Astrocyte (in vitro differentiated cells and primary cell): Measurements from ENCODE around the gene SDC4. TPM values are rescaled to one million over a fixed set of nuclear protein-coding genes. Genes with fewer than 3 reads are reported as not detected.
A peak's percentile ranks its signal among the peaks of the same experiment; 100 is the strongest.

Experiments
- DNase-seq: peaks from one replicate; pipeline ENCODE4 v3.0.0-alpha.2; 2010; ENCODE audit warnings: low read depth
- FAIRE-seq: peaks from 2 replicates; lab custom pipeline; 2011; peaks lifted over from hg19 to GRCh38; lab: Jason Lieb, UNC
- H2AFZ ChIP-seq: 2 replicates; pipeline ENCODE4 v1.6.0; 2012; ENCODE audit warnings: low read depth, low read length, inconsistent platforms
- H3K27ac ChIP-seq: 2 replicates; pipeline ENCODE4 v1.5.1; 2011; ENCODE audit warnings: low read depth, low read length, inconsistent platforms
- H3K27me3 ChIP-seq: 2 replicates; pipeline ENCODE4 v1.6.0; 2011; ENCODE audit warnings: low read length, inconsistent platforms; ENCODE audit not compliant: insufficient read depth
- H3K36me3 ChIP-seq: 2 replicates; pipeline ENCODE4 v1.5.1; 2011; ENCODE audit warnings: low read length, inconsistent platforms; ENCODE audit not compliant: insufficient read depth
- H3K4me1 ChIP-seq: 2 replicates; pipeline ENCODE4 v1.5.1; 2011; ENCODE audit warnings: low read length, inconsistent platforms; ENCODE audit not compliant: insufficient read depth
- H3K4me2 ChIP-seq: 2 replicates; pipeline ENCODE4 v1.6.0; 2012; ENCODE audit warnings: low read length, inconsistent platforms
- H3K4me3 ChIP-seq: 2 replicates; pipeline ENCODE4 v1.5.1; 2011; ENCODE audit warnings: low read depth, mild to moderate bottlenecking, low read length, inconsistent platforms; ENCODE audit not compliant: insufficient read depth
- H3K79me2 ChIP-seq: 2 replicates; pipeline ENCODE4 v1.6.0; 2012; ENCODE audit warnings: mild to moderate bottlenecking, low read length, inconsistent platforms; ENCODE audit not compliant: insufficient read depth
- H3K9ac ChIP-seq: 2 replicates; pipeline ENCODE4 v1.6.0; 2012; ENCODE audit warnings: mild to moderate bottlenecking, low read length, inconsistent platforms
- H3K9me3 ChIP-seq: 2 replicates; pipeline ENCODE4 v1.5.1; 2012; ENCODE audit warnings: low read depth, mild to moderate bottlenecking, low read length, inconsistent platforms; ENCODE audit not compliant: insufficient read depth
- H4K20me1 ChIP-seq: 2 replicates; pipeline ENCODE4 v1.6.0; 2012; ENCODE audit warnings: low read length, inconsistent platforms; ENCODE audit not compliant: insufficient read depth
- H3K27ac Mint-ChIP-seq: one replicate; pipeline ENCODE4 v1.8.0; 2021; ENCODE audit warnings: mild to moderate bottlenecking, mixed read lengths; ENCODE audit not compliant: unreplicated experiment
- H3K27me3 Mint-ChIP-seq: one replicate; pipeline ENCODE4 v1.8.0; 2021; ENCODE audit warnings: low read depth, mixed read lengths; ENCODE audit not compliant: unreplicated experiment
- H3K36me3 Mint-ChIP-seq: one replicate; pipeline ENCODE4 v1.8.0; 2021; ENCODE audit warnings: low read depth, mixed read lengths; ENCODE audit not compliant: unreplicated experiment
- H3K4me1 Mint-ChIP-seq: one replicate; pipeline ENCODE4 v1.8.0; 2021; ENCODE audit warnings: low read depth, mixed read lengths; ENCODE audit not compliant: unreplicated experiment
- H3K4me3 Mint-ChIP-seq: one replicate; pipeline ENCODE4 v1.8.0; 2021; ENCODE audit warnings: mild to moderate bottlenecking, moderate library complexity, mixed read lengths; ENCODE audit not compliant: unreplicated experiment
- H3K9me3 Mint-ChIP-seq: one replicate; pipeline ENCODE4 v1.8.0; 2021; ENCODE audit warnings: mild to moderate bottlenecking, mixed read lengths; ENCODE audit not compliant: unreplicated experiment
- EZH2 ChIP-seq: IDR thresholded peaks from 2 replicates; pipeline ENCODE4 v1.6.1; 2012; ENCODE audit warnings: mild to moderate bottlenecking, low read length, inconsistent platforms; ENCODE audit not compliant: insufficient read depth
- total RNA-seq: library from RNA; stranded (reverse); gene quantifications from 2 replicates; pipeline ENCODE4 v1.2.1, GENCODE V29; 2021
- TF ChIP-seq, protein P1 (sequence below): IDR thresholded peaks from 2 replicates; pipeline ENCODE4 v1.5.1; 2011; ENCODE audit warnings: low read depth, mild to moderate bottlenecking, inconsistent platforms, low read length, moderate library complexity; ENCODE audit not compliant: insufficient read depth

SDC4 gene
- total RNA-seq, 1 donor from 2014 or later: 135 TPM

DNA sequence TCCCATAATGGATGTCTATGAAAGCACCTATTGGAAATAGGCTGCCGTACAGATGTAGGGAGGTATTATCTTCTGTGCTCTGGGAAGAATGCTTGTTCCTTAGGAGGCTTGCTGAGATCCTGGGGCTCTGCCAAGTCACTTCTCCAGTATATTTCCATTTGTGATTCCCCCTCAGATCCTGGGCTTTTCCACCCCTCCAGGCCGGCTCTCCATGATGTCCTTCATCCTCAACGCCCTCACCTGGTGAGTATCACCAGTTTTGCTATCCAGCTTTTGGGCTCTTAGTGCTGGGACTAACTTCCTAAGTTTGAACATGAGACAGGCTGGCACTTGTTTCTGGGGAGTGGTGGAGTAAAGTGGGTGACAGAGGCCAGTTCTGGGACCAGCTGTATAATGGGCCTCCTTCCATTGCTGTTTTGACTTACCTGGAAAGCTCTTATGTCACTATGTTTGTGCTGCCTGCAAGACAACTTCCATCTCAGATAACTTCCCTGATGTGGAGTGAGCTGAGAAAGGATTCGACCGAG lies 17.3 kb upstream of the SDC4 start:
- no peaks in the 10 kb centered on the region for H3K9me3 Mint-ChIP-seq
- Histone ChIP-seq H3K36me3 (peaks cover 13% of the 10 kb centered on the region), H3K4me1 (peaks cover 15% of the 10 kb centered on the region), H3K79me2 (peaks cover 28% of the 10 kb centered on the region), H3K4me3 (no peak overlapping the region), H3K9me3 (no peaks in the 10 kb centered on the region), H3K4me2 (no peak overlapping the region), H4K20me1 (peaks cover 23% of the 10 kb centered on the region), H3K27ac (no peak overlapping the region), H3K9ac (no peak overlapping the region), H2AFZ (no peak overlapping the region), H3K27me3 (no peaks in the 10 kb centered on the region)
- H3K36me3 Mint-ChIP-seq: peaks cover 8% of the 10 kb centered on the region
- no peak for DNase-seq
- H3K4me3 Mint-ChIP-seq: no peak overlapping the region
- no peak for TF ChIP-seq EZH2
- TF ChIP-seq, protein P1, sequence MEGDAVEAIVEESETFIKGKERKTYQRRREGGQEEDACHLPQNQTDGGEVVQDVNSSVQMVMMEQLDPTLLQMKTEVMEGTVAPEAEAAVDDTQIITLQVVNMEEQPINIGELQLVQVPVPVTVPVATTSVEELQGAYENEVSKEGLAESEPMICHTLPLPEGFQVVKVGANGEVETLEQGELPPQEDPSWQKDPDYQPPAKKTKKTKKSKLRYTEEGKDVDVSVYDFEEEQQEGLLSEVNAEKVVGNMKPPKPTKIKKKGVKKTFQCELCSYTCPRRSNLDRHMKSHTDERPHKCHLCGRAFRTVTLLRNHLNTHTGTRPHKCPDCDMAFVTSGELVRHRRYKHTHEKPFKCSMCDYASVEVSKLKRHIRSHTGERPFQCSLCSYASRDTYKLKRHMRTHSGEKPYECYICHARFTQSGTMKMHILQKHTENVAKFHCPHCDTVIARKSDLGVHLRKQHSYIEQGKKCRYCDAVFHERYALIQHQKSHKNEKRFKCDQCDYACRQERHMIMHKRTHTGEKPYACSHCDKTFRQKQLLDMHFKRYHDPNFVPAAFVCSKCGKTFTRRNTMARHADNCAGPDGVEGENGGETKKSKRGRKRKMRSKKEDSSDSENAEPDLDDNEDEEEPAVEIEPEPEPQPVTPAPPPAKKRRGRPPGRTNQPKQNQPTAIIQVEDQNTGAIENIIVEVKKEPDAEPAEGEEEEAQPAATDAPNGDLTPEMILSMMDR: no peak
- no peak overlapping the region for H3K27ac Mint-ChIP-seq
- FAIRE-seq: no peak
- H3K27me3 Mint-ChIP-seq: no peaks in the 10 kb centered on the region
- H3K4me1 Mint-ChIP-seq: peaks cover 5% of the 10 kb centered on the region

DNA sequence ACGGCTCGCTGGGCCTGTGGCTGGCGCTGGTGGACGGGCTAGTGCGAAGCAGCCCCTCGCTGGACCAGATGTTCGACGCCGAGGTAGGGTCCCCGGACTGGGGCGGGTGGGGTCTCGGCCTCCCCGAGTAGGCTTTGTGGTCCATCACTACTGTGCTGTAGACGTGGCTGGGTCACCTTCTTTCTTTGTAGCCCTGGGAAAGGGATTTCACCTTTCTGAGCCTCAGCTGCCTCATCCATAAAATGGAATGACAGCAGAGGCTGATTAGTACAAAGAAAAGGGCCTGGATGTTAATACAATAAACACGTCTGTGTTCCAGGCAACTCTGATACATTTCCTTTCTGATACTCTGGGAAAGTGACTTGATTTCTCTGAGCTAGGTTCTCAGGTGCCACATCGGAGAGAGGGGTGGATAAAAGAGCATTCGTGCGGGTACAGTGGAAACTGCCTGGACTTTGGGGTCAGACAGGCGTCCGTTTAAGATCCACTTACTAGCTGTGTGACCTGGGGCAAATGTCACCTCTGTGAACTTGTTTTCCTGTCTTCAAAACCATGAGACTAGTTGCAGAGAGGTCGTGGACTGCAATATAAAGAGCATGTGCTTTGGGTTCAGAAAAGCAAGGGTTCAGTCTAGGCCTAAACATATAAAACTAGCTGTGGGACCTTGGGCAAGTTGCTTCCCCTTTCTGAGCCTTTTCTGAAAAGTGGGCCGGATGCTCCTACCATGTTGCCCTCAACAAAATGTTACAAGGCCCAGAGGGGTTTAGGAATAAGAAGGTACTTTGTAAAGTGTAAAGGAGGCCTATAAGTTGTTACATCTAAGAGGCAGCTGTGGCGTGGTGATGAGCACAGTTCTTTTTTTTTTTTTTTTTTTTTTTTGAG lies 15.6 kb upstream of the SDC4 start:
- H3K4me3 ChIP-seq: peak overlapping the region; percentile 83

More for the DNA sequence above, 15.6 kb upstream of the SDC4 start:
- Histone ChIP-seq H3K4me2 (peak overlapping the region; percentile 92), H3K27ac (peak overlapping the region; percentile 97), H2AFZ (peak overlapping the region; percentile 96), H3K79me2 (peaks cover 28% of the 10 kb centered on the region), H3K36me3 (peaks cover 13% of the 10 kb centered on the region), H3K4me1 (peaks cover 29% of the 10 kb centered on the region), H3K9ac (peak overlapping the region; percentile 95), H4K20me1 (peaks cover 19% of the 10 kb centered on the region), H3K9me3 (no peaks in the 10 kb centered on the region), H3K27me3 (no peaks in the 10 kb centered on the region)
- Mint-ChIP-seq H3K27me3 (no peaks in the 10 kb centered on the region), H3K36me3 (peaks cover 8% of the 10 kb centered on the region), H3K4me1 (peaks cover 19% of the 10 kb centered on the region), H3K27ac (peak overlapping the region; percentile 97), H3K9me3 (no peaks in the 10 kb centered on the region), H3K4me3 (peak overlapping the region; percentile 94)
- TF ChIP-seq EZH2: no peak
- TF ChIP-seq, protein P1: no peak
- FAIRE-seq (no peak), DNase-seq (no peak)
